22Rv1 (cell line): Measurements from ENCODE around the gene CLIC5.

ENCODE experiments used
- H3K27ac ChIP-seq: fragments of 450-650 bp; 2 replicates; pipeline ENCODE4 v1.5.1; 2017
- ZFX ChIP-seq: fragments of 450-650 bp; IDR thresholded peaks from 2 replicates; pipeline ENCODE4 v1.6.1; 2017; ENCODE audit warnings: antibody characterized with exemption, borderline replicate concordance
- TF ChIP-seq, protein P1 (sequence below): fragments of 450-650 bp; IDR thresholded peaks from 2 replicates; pipeline ENCODE4 v1.5.1; 2017; ENCODE audit warnings: mild to moderate bottlenecking

Gene CLIC5

DNA sequence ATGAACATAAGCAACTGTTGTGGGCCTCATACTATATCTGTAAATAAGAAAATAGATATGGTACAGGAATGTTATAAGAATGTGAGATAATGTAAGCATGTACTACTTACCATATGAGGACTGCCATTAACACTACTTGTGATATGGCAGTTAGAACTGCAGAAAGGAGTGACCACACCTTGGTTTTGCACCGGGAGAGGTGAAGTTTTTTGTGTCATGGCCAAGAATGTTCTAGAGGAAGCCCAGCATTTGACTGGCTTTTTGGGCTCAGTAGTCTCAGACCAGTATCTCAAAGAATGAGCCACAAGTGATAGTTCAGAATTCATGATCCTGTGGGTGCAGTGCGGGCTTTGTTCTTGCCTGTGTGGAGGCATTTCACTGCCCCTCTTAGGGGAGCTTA, 123.5 kb downstream of the CLIC5 start:
- TF ChIP-seq ZFX: no peak
- TF ChIP-seq, protein P1, sequence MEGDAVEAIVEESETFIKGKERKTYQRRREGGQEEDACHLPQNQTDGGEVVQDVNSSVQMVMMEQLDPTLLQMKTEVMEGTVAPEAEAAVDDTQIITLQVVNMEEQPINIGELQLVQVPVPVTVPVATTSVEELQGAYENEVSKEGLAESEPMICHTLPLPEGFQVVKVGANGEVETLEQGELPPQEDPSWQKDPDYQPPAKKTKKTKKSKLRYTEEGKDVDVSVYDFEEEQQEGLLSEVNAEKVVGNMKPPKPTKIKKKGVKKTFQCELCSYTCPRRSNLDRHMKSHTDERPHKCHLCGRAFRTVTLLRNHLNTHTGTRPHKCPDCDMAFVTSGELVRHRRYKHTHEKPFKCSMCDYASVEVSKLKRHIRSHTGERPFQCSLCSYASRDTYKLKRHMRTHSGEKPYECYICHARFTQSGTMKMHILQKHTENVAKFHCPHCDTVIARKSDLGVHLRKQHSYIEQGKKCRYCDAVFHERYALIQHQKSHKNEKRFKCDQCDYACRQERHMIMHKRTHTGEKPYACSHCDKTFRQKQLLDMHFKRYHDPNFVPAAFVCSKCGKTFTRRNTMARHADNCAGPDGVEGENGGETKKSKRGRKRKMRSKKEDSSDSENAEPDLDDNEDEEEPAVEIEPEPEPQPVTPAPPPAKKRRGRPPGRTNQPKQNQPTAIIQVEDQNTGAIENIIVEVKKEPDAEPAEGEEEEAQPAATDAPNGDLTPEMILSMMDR: no peak
- H3K27ac ChIP-seq: no peak overlapping the region

DNA sequence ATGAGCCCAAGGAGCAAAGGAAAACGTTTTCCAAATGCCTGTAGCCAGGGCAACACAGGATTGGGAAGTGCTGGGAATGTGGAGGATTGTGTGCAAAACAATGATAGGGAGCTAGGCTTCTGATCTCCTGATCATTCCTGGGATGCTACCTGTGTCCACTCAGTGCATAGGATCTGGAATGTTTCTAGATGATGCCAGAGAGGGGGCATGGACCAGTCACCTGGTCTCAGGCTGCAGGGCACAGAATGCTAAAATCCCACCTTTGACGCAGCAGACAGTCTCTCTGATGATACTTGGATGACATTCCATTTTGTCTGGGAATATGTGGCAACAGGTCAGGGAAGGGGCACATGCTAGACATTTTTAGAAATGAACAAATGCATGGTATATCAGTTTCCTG, 128.9 kb downstream of the CLIC5 start:
- no peak overlapping the region for H3K27ac ChIP-seq
- no peak for TF ChIP-seq ZFX
- TF ChIP-seq, protein P1: no peak

DNA sequence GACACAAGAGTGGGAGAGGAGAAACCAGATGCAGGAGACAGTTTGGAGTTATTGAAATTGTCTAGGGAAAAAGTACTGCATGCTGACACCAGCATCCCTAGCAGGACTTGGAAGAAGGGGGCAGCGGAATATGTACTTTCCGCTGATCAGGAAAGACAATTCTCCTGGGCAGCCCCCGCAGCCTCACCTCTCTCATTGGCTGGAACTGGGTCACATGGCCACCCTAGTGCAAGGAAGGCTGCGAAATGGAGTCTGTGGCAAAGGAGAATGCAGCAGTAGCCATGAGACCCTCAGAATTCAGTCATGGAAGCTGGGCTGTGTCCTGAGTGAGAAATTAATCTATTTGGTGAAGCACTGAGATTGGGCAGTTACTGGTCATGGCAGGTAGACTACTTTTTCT, 131.3 kb downstream of the CLIC5 start:
- TF ChIP-seq ZFX: no peak
- TF ChIP-seq, protein P1: no peak

DNA sequence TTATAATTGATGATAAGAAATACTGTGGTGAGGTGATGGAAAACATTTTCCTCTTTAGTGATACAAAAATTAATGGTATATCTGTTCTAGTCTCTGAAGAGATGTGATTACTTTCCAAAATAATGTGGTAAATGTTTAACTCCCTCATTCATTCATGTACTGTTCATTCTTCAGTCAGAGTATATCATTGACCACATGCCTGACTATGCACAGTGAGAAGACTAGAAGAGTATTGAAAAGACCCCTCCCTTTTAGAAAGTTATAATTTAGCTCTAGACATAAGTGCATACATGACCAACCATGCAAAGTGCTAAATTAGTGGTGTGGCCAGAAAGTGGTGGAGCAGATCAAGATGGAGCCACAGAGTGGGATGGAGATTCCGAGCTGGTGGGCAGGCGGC, 133.0 kb downstream of the CLIC5 start:
- H3K27ac ChIP-seq: no peak overlapping the region
- TF ChIP-seq ZFX: no peak
- TF ChIP-seq, protein P1: no peak

More for the DNA sequence above, 131.3 kb downstream of the CLIC5 start:
- no peak overlapping the region for H3K27ac ChIP-seq

DNA sequence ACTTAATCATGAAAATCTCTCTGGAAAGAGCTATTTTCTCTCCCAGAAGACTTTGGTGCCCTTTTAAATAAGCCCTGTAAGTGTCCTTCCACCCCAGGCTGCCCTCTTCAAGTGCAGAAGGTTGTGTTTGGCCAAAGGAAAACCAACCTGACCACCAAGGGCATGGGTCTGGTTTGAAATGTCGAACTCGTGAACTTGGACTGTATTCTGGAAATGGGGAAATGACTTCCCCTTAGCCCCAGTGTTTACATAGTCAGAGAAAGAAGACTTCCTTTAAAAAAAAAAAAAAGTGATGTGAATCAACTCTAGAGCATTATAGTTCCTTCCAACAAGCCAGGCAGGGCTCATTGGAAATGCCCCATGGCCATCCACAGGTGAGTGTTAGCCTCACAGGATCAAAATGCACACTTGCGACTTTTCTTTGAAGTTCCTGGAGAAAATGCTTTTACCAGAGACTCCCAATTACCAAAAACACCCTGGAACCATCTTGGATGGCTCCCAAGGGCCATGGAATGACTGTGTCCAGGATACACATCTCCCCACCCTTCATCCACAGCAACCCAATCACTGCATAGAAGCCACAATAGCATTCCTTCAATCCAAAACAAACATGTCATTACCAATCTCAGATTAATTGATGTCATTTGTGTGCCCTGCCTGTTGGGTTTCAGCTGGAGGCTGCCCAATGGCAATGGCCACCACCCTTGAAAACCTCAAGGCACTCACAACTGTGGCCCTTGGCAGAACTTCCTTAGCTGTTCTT, 133.8 kb downstream of the CLIC5 start:
- TF ChIP-seq, protein P1: no peak
- TF ChIP-seq ZFX: no peak
- H3K27ac ChIP-seq: no peak overlapping the region

DNA sequence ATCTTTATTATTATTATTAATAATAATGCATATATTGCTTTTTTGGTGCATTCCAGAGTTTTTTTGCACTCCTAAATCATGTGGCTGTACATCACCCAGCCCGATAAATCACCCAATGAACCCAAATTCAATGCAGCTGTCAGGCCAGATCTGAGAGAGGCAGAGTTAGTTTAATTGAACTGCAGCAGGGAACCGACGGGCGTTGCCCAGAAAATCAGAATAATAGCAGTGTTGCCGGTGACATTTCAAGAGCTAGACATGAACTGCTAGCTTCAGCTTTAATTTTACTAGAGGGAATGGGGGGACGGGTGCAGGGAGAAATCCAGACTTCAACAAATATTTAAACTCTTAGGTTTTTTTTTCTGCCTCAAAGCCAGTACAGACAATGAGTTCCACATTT, 135.0 kb downstream of the CLIC5 start:
- TF ChIP-seq ZFX: no peak
- TF ChIP-seq, protein P1: no peak
- no peak overlapping the region for H3K27ac ChIP-seq

DNA sequence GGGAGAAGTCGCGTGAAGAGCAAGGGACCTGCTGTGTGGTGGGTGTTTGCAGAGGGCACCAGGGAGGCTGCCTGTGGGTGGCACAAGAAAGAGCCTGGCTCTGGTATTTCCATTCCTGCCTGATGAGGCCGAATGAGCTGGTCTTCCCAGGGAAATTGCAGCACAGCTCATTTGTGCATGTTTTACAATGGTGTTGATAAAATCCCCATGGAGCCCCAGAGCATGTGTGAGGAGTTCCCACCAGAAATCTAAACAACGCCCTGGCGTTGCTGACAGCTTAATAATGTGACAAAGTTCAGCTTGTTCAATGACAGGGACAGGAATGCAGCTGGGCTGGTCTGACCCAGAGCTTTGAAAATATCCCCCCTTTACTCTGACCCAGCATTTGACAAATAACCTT, 135.5 kb downstream of the CLIC5 start:
- TF ChIP-seq ZFX: no peak
- TF ChIP-seq, protein P1: no peak
- no peak overlapping the region for H3K27ac ChIP-seq
